ENCODE measurements around the gene TRAF2. TPM values are rescaled to one million over a fixed set of nuclear protein-coding genes. Genes with fewer than 3 reads are reported as not detected.
"Not testable (repeated sequence)": the region's sequence is repeated elsewhere in the genome, so short reads cannot be mapped to it uniquely, and the experiment has no call there.

The TRAF2 gene
- polyA plus RNA-seq, 3 donors = 10.2 to 15.9 (median 14.7) TPM

DNA sequence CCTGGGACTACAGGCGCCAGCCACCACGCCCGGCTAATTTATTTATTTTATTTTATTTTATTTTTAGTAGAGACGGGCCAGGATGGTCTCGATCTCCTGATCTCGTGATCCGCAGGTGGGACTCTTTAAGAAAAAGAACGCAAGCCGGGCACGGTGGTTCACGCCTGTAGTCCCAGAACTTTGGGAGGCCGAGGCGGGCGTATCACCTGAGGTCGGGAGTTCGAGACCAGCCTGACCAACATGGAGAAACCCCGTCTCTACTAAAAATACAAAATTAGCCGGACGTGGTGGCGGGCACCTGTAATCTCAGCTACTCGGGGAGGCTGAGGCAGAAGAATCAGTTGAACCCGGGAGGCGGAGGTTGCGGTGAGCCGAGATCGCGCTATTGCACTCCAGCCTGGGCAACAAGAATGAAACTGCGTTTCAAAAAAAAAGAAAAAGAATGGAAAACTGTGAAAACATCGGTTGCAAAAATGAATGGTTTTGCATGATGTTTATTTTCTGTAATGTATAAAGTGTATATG, 19.4 kb upstream of the TRAF2 start:
- not testable (repeated sequence) for DNase-seq (ENCODE audit: extremely low read depth in 1 of 11, low read depth in 9 of 11, low spot score in 4 of 11)

DNA sequence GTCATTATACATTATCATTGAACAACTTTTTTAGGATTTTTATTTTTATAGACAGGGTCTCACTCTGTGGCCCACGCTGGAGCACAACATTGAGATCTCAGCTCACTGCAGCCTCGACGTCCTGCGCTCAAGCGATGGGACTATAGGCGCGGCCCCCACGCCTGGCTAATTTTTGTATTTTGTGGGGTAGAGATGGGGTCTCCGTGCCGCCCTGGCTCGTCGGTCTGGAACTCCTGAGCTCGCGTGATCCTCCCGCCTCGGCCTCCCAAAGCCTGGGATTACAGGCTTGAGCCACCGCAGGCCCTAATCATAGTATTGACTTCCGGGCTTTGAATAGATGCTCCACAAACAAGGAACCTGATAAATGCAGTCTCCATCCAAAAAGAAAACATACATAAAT, 18.8 kb upstream of the TRAF2 start:
- no peak for DNase-seq (ENCODE audit: extremely low read depth in 1 of 11, low read depth in 9 of 11, low spot score in 4 of 11)

DNA sequence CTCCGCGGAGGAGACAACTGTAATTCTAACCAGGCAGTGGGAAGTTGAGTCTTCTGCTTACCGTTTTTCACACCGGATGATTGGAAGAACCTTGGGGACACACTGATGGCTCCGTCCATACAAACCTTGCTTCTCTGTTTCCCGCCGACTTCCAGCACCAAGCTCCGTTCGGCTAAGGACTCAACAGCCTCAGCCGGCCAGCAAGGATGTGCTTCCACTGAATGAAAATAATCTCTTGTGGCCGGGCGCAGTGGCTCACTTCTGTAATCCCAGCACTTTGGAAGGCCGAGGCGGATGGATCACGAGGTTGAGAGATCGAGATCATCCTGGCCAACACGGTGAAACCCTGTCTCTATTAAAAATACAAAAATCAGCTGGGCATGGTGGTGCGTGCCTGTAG, 18.4 kb upstream of the TRAF2 start:
- no peak for DNase-seq (ENCODE audit: extremely low read depth in 1 of 11, low read depth in 9 of 11, low spot score in 4 of 11)

DNA sequence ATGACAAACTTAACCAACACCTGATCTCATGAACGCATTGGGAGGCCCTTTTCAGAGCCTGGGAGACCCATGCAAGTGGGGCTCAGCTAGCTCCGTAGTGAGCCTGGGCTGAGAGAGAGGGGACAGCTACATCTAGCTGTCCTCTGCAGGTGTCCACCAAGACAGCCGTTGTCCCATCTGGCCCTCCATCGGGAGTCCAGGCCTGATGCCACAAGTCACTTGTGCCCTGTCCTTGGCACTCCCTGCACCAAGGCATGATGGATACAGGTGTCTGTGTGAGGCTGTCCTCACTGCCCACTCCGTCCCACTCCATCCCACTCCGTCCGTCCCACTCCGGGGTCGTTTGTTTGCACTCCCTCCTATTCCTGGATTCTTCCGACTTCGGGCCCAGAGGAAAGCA, 17.7 kb upstream of the TRAF2 start:
- no peak for DNase-seq (ENCODE audit: extremely low read depth in 1 of 11, low read depth in 9 of 11, low spot score in 4 of 11)

DNA sequence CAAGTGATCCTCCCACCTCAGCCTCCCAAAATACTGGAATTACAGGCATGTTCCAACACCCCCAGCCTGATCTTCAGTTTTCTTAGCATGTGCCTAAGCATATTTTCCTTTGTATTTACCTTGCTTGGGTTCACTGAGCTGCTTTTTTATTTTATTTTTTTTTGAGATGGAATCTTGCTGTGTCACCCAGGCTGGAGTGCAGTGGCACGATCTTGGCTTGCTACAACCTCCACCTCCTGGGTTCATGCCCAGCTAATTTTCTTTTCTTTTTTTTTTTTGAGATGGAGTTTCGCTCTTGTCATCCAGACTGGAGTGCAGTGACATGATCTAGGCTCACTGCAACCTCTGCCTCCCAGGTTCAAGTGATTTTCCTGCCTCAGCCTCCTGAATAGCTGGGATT, 16.7 kb upstream of the TRAF2 start:
- not testable (repeated sequence) for DNase-seq (ENCODE audit: extremely low read depth in 1 of 11, low read depth in 9 of 11, low spot score in 4 of 11)

DNA sequence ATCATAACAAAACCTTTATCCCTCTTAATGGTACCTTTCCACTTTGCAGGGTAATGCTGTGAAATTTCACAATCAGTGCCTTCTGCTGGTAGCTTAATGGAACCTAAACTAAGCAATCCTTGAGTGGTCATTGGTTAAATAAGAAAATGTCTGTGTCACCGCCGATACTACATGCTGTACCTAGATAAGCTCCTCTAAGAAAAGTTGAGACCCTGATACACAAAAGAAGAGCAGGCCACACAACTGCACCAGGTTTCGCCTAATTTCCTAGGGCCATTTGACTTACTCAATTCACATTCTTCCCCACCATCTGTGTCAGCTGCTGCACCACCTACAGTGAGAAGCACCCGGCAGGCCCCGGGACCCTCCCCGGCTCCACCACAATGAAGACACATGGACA, 11.2 kb upstream of the TRAF2 start:
- no peak for DNase-seq (ENCODE audit: extremely low read depth in 1 of 11, low read depth in 9 of 11, low spot score in 4 of 11)

DNA sequence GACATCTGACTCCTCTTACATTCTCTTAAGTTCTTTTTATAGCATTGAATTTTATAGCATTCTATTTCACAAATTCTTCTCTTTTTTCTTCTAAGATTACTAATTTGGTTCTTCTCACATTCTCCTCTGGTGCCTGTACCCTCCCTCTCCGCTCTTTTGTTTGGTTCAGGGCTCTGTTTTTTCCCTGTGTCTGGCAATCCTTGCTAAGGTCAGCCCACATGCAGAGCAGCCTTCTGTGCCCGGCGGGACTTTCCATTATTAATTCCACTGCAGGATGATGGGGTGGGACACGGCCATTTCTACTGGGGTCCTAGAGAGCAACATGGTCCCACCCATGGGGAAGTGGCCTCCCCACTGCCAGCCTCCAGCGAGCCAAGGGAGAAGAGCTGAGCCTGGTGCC, 9.8 kb upstream of the TRAF2 start:
- DNase-seq (ENCODE audit: extremely low read depth in 1 of 11, low read depth in 9 of 11, low spot score in 4 of 11) = no peak

DNA sequence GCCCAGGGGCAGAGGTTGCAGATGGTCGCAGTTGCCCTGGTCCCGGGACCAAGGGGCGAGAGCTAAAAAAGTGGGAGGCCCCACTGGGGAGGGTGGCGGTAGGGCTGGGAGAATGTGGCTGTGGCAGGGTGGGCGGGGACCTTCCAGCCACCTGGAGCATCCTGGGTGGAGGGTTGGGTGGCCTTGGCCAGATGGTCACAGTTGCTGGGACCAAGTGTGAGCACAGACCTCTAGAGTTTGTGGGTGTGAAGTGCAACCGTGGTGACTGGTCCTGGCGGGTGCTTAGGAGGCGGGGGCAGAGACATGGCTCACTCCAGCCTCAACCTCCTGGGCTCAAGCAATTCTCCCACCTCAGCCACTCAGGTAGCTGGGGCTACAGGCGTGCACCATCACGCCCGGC, 5.7 kb upstream of the TRAF2 start:
- no peak for DNase-seq (ENCODE audit: extremely low read depth in 1 of 11, low read depth in 9 of 11, low spot score in 4 of 11)

DNA sequence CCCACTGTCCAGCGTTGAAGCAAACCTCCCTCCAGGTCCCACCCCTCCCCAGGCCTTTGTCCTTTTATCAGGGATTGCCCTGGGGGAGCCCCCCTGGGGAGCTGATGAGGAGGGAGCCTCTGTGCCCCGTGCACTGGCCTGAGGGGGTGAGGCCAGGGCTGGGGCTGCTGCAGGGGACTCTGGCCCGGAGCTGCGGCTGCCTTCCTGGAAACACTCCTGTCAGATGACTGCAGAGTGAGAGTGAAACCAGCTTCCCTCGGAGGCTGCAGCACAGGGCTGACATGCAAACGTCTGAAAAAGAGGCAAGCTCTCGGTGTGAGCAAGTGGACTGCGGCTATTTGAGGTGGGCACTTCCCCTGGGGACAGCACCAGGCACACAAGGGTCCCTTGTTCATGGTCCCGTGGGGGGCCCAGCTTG, 4.6 kb upstream of the TRAF2 start:
- no peak for DNase-seq (ENCODE audit: extremely low read depth in 1 of 11, low read depth in 9 of 11, low spot score in 4 of 11)

DNA sequence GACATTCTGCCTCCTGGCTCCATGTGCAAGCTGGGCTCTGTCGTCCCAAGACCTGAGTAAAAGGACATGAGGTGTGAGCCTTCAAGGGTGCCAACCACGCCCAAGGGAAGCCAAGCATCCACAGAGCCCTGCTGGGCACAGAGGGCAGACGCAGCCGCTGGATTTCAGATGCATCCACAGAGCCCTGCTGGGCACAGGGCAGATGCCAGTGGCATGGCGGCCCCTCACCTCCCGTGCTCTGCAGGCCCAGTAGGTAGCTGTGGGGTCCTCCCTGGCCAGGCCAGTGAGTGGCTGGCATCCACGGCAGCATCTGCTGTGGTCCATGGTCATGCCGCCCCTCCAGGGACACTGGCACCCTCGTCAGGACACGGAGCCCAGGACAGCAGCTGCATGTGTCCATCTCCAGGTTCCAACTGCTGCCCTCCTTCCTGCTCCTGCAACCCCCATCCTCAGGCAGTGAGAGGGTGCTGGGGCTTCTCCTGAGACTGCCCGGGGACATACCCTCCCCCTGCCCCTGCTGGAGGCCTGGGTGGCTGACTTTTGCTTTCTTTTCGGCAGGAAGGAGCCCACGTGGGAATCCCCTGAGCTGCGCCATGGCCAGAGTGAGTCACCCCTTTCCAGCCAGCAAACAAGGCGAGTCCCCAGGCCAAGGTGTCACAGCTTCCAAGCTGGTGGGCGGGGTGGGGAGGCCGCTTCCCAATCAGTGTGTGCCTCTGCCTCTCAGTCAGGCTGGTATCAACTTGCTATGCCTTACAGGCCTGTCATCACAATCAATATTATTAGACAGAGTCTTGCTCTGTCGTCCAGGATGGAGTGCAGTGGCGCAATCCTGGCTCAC, 4.0 kb upstream of the TRAF2 start:
- no peak for DNase-seq (ENCODE audit: extremely low read depth in 1 of 11, low read depth in 9 of 11, low spot score in 4 of 11)

DNA sequence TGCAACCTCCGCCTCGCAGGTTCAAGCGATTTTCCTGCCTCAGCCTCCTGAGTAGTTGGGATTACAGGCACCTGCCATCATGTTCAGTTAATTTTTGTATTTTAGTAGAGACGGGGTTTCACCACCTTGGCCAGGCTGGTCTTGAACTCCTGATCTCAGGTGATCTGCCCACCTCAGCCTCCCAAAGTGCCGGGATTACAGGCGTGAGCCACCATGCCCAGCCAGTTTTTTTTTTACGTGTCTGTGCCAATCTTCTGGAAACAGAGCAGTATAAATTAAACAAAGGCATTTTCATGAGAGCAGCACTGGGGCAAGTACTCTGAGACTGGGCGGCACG, 3.4 kb upstream of the TRAF2 start:
- DNase-seq (ENCODE audit: extremely low read depth in 1 of 11, low read depth in 9 of 11, low spot score in 4 of 11) = not testable (repeated sequence)

DNA sequence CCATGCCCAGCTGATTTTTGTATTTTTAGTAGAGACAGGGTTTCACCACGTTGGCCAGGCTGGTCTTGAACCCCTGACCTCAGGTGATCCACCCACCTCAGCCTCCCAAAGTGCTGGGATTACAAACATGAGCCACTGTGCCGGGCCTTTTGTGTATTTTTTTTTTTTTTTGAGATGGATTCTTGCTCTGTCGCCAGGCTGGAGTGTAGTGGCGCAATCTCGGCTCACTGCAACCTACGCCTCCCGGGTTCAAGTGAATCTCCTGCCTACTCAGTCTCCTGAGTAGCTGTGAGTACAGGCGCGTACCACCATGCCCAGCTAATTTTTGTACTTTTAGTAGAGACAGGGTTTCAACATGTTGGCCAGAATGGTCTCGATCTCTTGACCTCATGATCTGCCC, 2.6 kb upstream of the TRAF2 start:
- DNase-seq (ENCODE audit: extremely low read depth in 1 of 11, low read depth in 9 of 11, low spot score in 4 of 11) = not testable (repeated sequence)

DNA sequence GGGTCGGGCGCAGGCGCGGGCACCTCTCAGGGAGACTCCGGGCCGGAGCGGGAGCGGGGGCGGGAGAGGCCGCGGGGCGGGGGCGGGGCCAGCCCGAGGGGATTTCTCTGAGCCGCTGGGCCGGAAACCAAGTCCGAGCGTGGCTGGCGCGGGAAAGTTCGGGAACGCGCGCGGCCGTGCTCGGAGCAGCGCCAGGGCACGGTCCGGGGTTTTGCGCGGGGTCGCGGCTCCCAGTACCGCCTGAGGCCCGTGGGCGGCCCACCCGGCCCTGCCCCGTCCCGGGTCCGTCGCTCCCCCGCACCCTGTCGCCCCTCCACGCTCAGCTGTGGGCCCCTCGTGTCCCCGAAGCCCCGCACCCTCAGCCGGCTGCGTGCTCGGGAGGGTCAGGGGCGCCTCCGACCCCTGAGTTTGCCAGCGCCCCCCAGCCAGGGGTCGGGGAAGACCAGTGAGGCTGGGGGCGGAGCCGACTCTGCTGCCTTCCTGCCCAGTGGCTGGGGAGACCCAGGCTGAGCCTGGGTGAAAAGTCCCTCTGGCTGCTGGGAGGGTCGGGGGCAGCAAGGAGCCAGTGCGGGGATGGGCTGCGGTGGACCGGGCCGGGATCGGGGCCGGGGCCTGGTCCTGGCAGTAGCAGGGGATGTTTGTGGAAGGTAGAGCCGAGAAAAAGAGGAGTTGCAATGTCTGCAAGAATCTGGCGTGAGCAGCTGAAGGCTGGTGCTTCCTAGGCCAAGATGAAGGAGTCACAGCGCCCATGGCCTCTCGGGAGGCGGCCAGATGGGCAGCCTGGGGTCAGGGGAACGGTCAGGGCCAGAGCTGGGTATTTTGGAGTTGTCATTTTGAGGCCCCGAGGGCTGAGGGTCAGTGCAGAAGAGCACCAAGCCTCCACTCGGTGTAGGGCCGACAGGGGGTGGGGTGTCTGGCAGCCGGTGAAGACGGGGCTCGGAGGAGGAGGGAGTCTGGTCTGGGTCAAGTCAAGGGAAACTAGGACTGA, 588 bp downstream of the TRAF2 start:
- DNase-seq (ENCODE audit: extremely low read depth in 1 of 11, low read depth in 9 of 11, low spot score in 4 of 11) = peak in 1 of 11 donors; percentile 15

DNA sequence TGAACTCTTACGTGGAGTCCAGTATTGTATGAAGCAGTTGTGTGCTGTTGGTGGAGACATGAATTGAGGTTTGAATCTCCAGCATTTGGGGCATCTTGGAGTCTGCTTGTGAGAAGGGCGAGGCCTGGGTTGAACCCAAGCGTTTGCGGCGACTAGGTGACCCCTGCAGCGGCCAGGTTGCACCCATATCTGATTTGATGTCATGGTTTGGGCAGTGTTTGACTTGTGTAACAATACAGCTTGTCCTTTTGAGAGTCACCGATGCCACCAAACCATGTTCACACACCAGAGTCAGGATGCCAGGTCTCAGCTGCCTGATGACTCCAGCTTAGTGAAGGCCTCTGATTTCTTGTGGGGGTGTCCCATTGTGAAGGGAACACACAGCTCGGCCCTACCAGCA, 2.1 kb downstream of the TRAF2 start:
- no peak for DNase-seq (ENCODE audit: extremely low read depth in 1 of 11, low read depth in 9 of 11, low spot score in 4 of 11)

DNA sequence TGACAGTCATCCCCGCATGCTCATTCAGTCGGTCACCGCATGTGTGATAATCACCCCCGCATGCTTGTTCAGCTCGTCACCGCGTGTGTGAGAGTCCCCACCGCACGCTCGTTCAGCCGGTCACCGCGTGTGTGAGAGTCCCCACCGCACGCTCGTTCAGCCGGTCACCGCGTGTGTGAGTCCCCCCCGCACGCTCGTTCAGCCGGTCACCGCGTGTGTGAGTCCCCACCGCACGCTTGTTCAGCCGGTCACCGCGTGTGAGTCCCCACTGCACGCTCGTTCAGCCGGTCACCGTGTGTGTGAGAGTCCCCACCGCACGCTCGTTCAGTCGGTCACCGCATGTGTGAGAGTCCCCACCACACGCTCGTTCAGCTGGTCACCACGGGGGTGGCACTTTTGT, 3.5 kb downstream of the TRAF2 start:
- DNase-seq (ENCODE audit: extremely low read depth in 1 of 11, low read depth in 9 of 11, low spot score in 4 of 11) = no peak

DNA sequence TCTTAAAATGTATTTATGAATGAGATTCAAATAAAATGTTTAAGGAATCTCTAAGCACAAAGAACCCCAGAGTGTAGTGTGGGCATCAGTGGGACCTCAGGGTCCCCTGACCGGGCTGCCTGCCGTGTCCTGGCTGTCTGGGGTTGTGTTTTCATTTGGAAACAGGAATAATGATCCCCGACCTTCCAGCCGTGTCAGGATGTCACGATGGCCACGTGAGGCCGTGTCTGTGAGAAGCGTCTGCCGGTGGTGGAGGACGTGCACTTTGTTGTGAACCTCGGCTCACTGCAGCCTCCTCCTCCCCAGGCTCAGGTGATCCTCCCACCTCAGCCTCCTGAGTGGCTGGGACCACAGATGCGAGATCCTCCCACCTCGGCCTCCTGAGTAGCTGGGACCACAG, 4.3 kb downstream of the TRAF2 start:
- no peak for DNase-seq (ENCODE audit: extremely low read depth in 1 of 11, low read depth in 9 of 11, low spot score in 4 of 11)

DNA sequence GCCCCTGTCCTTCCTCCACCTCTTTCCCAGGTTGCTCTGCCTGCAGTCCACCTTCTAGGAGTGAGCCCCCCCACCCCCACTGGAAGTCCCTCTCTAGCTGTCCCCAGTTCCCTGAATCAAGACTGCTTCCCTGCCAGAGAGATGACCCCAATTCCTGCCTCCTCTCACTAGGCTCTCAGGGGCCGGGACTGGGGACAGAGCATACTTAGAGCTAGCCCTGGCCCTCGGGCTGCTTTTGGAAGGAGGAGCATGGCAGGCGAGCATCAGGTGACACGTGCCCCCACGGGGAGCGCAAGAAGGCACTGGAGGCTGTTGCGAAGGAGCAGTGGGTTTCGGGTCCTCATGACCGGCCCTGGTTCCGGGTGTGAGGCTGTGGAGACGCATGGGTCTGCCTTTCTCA, 9.7 kb downstream of the TRAF2 start:
- no peak for DNase-seq (ENCODE audit: extremely low read depth in 1 of 11, low read depth in 9 of 11, low spot score in 4 of 11)

DNA sequence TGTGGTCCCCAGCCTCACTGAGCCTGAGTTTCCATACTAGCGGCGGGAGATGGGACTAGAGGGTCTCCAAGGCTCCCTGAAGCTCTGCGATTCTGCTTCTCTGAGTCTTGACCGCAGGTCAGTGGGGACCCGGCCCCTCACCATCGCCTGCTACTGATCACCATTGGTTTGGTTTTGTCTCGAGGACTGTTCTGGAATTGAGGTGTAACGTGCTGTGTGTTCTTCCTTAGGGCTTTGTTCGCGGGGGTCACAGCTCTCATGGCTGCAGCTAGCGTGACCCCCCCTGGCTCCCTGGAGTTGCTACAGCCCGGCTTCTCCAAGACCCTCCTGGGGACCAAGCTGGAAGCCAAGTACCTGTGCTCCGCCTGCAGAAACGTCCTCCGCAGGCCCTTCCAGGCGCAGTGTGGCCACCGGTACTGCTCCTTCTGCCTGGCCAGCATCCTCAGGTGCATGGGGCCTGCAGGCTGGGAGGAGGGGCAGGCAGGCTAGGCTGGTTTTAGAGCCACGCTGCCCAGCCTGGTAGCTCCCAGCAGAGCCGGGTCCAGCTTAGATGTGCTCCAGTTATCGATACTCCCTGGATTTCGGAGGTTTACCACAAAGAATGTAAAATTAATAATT, 12.3 kb downstream of the TRAF2 start:
- no peak for DNase-seq (ENCODE audit: extremely low read depth in 1 of 11, low read depth in 9 of 11, low spot score in 4 of 11)

DNA sequence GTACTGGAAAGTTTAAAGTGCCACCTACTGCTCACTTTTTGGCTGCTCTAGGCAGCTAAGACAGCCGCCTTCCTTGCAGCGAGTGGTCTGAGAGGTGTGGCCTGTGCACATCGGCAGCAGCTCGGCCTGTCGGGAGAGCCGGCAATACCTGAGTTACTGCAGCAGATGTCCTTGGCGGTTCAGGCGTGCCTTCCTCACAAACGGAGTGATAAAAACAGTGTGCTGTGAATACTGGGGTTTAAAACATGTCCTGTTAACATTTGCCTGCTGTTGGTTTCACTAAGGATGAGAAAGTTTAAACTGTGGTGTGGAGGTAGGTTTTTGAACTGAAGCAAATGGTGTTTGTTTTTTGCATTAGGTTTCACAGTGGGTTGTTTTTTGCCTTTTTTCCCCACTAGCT, 12.9 kb downstream of the TRAF2 start:
- no peak for DNase-seq (ENCODE audit: extremely low read depth in 1 of 11, low read depth in 9 of 11, low spot score in 4 of 11)

DNA sequence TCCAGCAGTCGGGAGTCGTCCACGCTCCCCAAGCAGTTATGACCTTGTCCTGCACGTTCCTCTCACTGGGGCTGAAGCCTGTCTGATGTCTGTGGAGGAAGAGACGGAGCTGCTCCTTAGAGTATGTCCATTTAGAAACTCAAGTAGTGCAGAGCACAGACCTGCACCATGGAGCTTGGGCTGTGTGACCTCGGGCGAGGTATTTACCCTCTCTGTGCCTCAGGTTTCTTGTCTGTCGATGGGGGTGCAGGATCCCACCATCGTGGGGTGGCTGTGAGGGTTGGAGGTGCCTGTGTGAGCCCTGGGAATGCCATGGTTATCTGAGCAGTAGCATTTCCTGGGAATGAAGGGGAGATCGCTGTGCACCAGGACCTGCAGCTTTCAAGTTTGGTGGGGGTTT, 14.2 kb downstream of the TRAF2 start:
- DNase-seq (ENCODE audit: extremely low read depth in 1 of 11, low read depth in 9 of 11, low spot score in 4 of 11) = no peak
